Cardiac atrium fibroblast (primary cell): ENCODE results near the gene ACTA1. TPM values are rescaled to one million over a fixed set of nuclear protein-coding genes. Genes with fewer than 3 reads are reported as not detected.

Source experiments
- total RNA-seq: library from RNA; depleted of rRNA; stranded (reverse); fragments of >200 nt; gene quantifications from 2 replicates; pipeline ENCODE4 v1.2.3, GENCODE V29; 2015

ACTA1 gene
- total RNA-seq, result not detected in 2 replicates

GRCh38 chr1:229434005-229434640 lies at the start of gene ACTA1:
Gene ACTA1, minus strand, starts transcription at chr1:229434094. Its CDS starts 979 bp downstream, at chr1:229433115.

Other genes with a start within 250 kb of the ACTA1 start
- gene RAB4A, start 163.0 kb downstream of the ACTA1 start, total RNA-seq, result 22.0 and 43.0 TPM in 2 replicates
- 4.7 and 8.4 TPM in 2 replicates for gene CCSAP, start 91.0 kb downstream of the ACTA1 start, total RNA-seq
- gene NUP133, start 74.2 kb upstream of the ACTA1 start, total RNA-seq, result 17.3 and 25.6 TPM in 2 replicates
- 14.6 and 17.7 TPM in 2 replicates for gene ABCB10, start 124.6 kb upstream of the ACTA1 start, total RNA-seq
- gene TAF5L, start 192.0 kb upstream of the ACTA1 start, total RNA-seq, result 11.7 and 15.2 TPM in 2 replicates
- 7.1 and 7.4 TPM in 2 replicates for gene URB2, start 192.2 kb upstream of the ACTA1 start, total RNA-seq